Subcutaneous adipose tissue (tissue), 4 donors: ENCODE data around the gene SPAG9. TPM values are rescaled to one million over a fixed set of nuclear protein-coding genes. Genes with fewer than 3 reads are reported as not detected.

Experiments
- CTCF ChIP-seq: fragments of 450-650 bp; IDR thresholded peaks from one replicate; pipeline ENCODE4 v1.5.1; 2016; ENCODE audit warnings: low read depth, mild to moderate bottlenecking, control low read depth, antibody characterized with exemption, moderate library complexity
- total RNA-seq, 4 donors: library from RNA; depleted of rRNA; stranded (reverse); fragments of >200 nt; gene quantifications; one replicate each; pipeline ENCODE4 v1.1.0, GENCODE V29; 2016

The SPAG9 gene
- total RNA-seq, 4 donors from 2014 or later = 135 to 153 (median 150) TPM

- no peak for TF ChIP-seq CTCF
Observed at GRCh38 chr17:50948711-50949110, 172.0 kb downstream of the SPAG9 start.

GRCh38 chr17:50947782-50948543 is 172.7 kb downstream of the SPAG9 start:
- no peak for TF ChIP-seq CTCF

GRCh38 chr17:50946891-50947781 is 173.5 kb downstream of the SPAG9 start:
- no peak for TF ChIP-seq CTCF

GRCh38 chr17:50946223-50946890 is 174.3 kb downstream of the SPAG9 start:
- no peak for TF ChIP-seq CTCF

- no peak for TF ChIP-seq CTCF
Observed at GRCh38 chr17:50945779-50946222, 174.9 kb downstream of the SPAG9 start.

GRCh38 chr17:50944902-50945720 is 175.6 kb downstream of the SPAG9 start:
- no peak for TF ChIP-seq CTCF
